Fibroblast of lung (primary cell): ENCODE measurements around the gene STXBP4.

ENCODE experiments used
- CTCF ChIP-seq, 2 donors: IDR thresholded peaks in 1 of 2; conservative IDR thresholded peaks in 1 of 2; 1 replicate in 1 of 2; 2 replicates in 1 of 2; pipeline ENCODE4 v1.5.1; 2011 to 2012; ENCODE audit warnings: low read length in 2 of 2, control low read depth in 1 of 2, inconsistent platforms in 1 of 2, low read depth in 1 of 2, mild to moderate bottlenecking in 1 of 2
- EZH2 ChIP-seq: IDR thresholded peaks from 2 replicates; pipeline ENCODE4 v1.5.1; 2012; ENCODE audit warnings: low read length, control low read depth, mild to moderate bottlenecking; ENCODE audit errors: missing control alignments

- TF ChIP-seq CTCF (conservative IDR thresholded peaks at IDR 0.05 in 1 of 2, IDR thresholded peaks at IDR 0.05 in 1 of 2; ENCODE audit: low read depth in 1 of 2, low read length in 2 of 2), result no peak
- TF ChIP-seq EZH2, result no peak
Measured at GRCh38 chr17:54933921-54934320, 34.6 kb upstream of the STXBP4 start.
